Stimulated activated CD4-positive, alpha-beta T cell treated with anti-CD3 and anti-CD28 coated beads, TNF-alpha, amount 100 ng/mL, for 24 hours (primary cell): ENCODE data around the gene ACAN.

Source experiments
- DNase-seq, 3 experiments: peaks; one replicate each; pipeline ENCODE4 v3.0.0-alpha.2; 2020; ENCODE audit warnings: low read depth in 3 of 3

Gene ACAN

DNA sequence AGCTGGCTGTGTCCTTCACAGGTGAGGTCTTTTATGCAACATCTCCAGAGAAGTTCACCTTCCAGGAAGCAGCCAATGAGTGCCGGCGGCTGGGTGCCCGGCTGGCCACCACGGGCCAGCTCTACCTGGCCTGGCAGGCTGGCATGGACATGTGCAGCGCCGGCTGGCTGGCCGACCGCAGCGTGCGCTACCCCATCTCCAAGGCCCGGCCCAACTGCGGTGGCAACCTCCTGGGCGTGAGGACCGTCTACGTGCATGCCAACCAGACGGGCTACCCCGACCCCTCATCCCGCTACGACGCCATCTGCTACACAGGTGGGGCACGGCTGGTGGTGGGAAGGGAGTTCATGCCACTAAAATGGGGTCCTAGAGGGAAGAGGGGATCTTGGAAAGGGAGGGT lies 40.1 kb downstream of the ACAN start:
- DNase-seq = no peak

DNA sequence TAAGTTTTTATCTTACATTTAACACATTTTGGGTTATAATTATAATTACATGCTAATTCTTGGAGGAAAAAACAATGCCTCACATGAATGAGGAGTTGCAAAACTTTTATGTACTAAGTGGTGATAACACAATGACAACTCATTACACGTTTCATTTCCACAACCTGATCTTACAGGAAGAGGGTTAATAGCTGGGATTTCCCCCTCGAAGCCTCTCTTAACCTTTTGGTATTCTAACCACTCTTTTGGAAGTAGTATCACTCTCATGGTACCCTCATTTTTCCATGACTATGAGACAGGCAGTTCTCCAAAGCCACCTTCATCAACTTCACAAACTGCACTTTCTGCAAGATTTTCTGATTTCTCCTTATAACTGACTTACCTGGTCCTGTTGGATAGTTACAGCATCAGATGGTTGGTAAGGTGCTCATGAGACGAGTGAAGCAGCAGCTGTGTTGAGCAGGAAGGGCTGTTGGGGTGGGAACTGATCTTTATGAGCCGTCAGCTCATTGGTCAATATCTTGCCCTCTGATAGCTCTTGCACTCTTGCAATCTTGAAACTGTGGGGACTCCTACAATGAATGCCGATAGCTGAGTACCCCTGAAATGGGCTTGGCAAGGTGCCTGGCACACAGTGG lies 41.6 kb downstream of the ACAN start:
- DNase-seq = no peak

DNA sequence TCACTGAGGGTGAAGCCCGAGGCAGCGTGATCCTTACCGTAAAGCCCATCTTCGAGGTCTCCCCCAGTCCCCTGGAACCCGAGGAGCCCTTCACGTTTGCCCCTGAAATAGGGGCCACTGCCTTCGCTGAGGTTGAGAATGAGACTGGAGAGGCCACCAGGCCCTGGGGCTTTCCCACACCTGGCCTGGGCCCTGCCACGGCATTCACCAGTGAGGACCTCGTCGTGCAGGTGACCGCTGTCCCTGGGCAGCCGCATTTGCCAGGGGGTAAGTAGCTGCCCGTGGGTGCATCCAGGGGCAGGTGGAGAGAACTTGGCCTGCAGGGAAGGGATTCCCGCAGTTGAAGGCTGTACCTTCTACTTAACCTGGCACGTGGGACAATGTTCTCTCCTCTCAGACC lies 42.4 kb downstream of the ACAN start:
- no peak for DNase-seq

DNA sequence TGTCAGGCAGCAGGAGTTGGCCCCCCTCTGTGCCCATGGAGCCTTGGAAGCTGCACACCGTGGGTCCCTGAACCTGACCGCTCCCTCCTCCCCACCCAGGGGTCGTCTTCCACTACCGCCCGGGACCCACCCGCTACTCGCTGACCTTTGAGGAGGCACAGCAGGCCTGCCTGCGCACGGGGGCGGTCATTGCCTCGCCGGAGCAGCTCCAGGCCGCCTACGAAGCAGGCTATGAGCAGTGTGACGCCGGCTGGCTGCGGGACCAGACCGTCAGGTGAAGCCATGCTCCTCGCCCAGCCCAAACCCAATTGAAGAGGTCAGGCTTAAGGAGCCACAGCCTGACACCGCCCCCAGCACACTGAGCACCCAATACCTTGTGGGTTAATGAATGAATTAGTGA lies 43.9 kb downstream of the ACAN start:
- no peak for DNase-seq

DNA sequence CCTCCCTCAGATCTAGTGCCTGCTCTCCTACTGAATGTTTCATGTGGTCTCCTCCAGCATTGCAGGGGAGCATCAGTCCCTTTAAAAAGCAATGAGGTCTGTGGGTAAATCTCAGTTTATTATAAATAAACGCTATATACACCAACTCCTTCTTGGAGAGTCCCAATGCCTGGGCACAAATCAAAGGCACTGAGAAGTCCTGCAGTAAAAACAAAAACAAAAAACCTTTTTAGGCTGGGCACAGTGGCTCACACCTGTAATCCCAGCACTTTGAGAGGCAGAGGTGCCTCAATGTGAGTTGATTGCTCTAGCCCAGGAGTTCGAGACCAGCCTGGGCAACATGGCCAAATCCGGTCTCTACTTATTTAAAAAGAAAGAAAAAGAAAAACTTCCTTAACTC lies 45.0 kb downstream of the ACAN start:
- no peak for DNase-seq

DNA sequence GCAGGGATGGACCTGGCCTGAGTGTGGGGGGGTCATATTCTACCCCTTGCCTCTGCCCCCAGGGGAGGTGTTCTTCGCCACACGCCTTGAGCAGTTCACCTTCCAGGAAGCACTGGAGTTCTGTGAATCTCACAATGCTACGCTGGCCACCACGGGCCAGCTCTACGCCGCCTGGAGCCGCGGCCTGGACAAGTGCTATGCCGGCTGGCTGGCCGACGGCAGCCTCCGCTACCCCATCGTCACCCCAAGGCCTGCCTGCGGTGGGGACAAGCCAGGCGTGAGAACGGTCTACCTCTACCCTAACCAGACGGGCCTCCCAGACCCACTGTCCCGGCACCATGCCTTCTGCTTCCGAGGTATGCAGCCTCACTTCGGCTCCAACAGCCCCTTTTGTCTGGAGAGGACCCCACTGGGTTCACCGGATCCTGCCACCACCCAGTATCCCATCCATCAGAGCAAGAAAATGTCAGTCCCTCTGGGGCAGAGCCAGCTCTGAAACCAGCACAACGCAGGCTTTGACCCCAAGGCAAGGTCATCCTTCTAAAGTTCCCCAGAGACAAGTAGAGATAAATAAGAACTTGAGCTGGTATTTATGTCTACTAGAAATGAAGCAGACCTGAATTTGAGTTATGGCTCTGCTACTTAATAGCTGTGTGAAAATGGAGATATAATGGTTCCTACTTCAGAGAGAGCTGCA lies 46.3 kb downstream of the ACAN start:
- no peak for DNase-seq

DNA sequence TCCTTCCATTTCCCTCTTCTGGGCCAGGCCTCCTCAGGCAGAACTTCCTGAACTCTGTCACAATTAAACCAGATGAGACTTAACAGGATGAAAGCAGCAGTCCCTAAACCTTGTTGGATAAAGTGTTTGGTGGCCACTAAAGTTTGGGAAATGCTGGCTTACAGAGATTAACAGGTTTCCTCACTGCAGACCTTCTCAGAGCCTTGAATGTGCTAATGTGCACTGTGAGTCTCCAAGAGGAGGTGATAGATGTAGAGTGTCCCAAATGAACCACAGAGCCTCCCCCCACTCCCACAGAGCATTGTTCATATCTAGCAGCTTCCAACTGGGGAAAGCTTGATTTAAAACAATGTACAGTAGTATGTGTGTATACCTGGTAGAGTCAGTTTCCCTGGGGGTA lies 49.2 kb downstream of the ACAN start:
- DNase-seq = no peak

DNA sequence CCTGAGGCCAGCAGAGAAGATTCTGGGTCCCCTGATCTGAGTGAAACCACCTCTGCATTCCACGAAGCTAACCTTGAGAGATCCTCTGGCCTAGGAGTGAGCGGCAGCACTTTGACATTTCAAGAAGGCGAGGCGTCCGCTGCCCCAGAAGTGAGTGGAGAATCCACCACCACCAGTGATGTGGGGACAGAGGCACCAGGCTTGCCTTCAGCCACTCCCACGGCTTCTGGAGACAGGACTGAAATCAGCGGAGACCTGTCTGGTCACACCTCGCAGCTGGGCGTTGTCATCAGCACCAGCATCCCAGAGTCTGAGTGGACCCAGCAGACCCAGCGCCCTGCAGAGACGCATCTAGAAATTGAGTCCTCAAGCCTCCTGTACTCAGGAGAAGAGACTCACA lies 55.7 kb downstream of the ACAN start:
- DNase-seq = no peak

DNA sequence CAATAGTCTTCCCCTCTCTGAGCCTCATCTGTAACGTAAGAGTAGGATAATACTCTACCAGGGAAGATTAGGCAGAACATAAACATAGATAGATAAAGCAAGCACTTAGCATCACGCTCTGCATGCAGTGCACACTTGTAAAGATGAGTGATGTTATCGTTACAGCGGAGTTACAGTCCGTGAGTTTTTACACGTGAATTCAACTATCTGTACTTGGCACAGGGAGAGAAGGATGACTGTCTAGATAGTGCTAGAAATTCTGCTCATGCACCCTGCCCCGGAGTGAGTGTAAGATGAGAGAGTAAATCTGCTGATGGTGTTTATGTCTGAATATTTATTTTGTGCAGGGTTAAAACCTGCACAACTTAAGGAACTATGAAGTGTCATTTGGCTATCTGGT lies 56.3 kb downstream of the ACAN start:
- no peak for DNase-seq

DNA sequence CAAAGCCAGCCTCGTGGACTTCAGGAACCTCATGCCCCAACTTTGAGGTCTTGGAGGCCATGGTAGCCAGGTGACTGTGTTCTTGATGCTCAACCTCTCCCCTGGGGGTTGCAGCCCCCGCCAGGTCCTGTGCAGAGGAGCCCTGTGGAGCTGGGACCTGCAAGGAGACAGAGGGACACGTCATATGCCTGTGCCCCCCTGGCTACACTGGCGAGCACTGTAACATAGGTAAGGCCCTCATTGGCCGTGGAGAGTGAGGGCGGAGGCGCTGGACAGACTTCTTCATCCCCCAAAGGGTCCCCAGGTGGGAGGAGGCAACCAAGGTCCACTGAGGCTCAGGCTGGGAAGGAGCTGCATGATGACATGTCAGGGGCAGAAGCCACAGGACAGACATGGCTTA lies 57.0 kb downstream of the ACAN start:
- no peak for DNase-seq

DNA sequence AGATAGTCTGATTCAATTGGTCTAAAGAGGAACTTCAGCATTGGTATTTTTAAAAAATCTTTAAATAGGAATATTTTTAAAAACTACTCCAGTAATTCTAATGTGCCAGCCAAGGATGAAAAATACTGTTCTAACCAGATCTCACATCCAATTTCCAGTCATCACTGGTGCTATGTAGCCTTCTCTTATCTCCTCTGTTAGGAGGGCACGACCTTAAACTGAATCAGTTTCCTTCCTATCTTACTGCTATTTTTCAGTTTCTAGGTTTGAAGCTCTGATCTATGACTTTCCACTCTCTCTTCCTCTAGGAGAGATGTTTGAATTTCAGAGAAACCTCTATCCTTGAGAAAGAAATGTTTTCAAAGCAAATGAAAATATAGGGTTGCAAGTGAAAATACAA lies 60.2 kb downstream of the ACAN start:
- no peak for DNase-seq

DNA sequence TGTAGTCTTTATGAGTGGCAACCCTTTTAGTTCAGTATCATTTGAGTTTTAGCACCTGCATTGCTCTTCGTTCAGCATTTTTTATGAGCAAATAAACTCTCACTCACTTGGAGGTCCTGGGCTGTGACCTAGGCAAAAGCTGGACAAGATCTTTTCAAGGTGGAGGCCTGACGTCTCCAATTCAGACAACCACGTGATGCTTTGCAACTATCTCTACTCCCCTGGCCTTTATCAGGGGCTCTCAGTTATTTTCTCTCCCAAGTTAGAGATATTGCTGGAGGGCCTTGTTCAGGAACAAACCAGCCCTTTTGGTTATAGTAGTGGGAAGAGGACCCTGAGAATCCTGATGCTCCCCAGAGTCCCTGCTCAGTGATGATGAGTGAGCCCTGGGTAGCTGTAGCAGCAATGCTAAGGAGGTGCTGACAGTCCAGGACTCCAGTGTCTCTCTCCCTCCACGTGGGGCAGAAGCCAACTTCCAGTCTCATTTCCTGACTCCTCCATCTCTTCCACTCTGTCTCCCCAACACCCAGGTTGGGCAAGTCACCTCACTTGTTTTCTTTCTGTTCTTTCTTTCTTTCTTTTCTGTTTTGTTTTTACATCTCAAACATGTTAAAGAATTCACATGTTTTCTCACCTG lies 61.7 kb downstream of the ACAN start:
- no peak for DNase-seq

DNA sequence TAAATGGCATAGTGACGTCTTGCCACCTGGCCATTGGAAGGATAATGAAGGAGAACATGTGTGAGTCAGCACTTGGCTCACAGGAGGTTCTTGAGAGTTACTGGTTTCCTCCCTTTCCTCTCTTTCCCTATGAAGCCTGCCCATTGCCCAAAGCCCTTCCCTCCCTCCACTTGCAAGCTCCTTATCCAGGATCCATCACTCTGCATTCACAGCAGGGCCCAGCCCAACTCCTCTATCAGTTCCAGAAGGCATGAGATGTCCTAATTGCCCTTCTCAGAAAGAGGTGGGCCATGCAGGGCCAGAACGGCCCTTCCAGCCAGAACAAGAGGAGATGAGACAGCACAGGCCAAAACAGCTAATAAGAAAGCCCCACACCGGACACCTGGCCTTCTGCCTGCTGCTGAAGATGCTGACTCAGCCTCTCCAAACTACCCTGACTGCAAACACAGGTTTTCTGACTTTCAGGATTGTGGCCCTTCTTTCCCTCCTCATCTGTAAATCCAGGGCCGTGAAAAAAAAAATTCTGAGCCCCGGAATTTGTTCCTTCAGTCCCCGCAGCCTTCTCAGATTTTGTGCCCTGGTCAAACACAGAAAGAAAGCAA lies 62.4 kb downstream of the ACAN start:
- no peak for DNase-seq

DNA sequence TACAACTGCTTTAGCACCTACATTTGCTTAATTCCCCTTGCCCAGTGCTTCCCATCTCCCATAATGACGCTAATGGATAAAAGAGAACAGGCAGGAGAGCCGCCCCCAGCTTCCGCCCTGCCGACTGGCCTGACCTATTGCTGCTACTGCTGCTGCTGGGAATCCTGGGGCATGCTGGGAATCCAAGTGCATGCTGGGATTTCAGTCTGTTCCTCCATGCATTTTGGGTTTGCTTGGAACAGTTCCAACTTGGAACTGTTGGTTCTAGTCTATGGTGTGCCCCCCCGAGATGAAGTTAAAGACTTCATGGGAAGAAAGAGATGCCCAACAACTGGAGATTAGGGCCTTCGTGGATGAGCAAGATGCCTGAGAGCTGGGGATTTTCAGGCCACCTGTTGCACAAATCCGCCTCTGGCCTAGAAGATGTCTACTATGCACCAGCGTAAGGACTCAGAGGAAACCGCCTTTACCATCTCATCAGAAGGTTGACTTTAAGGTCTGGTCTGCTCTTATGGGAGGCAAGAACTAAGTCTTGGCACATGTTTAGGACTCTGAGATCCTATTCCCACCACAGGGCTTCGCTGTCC lies 63.2 kb downstream of the ACAN start:
- DNase-seq = no peak

DNA sequence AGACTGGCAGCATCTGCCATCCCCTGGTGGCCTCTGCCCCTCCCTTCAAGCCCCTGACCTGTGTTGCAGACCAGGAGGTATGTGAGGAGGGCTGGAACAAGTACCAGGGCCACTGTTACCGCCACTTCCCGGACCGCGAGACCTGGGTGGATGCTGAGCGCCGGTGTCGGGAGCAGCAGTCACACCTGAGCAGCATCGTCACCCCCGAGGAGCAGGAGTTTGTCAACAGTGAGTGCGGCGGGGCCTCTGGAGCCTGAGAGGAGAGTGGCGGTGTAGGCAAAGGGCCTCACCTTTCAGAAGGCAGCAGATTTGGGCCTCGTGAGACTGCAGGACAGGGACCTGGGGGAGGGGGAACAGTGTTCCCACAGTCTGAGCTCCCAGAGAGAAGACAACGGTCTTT lies 68.1 kb downstream of the ACAN start:
- DNase-seq = no peak

DNA sequence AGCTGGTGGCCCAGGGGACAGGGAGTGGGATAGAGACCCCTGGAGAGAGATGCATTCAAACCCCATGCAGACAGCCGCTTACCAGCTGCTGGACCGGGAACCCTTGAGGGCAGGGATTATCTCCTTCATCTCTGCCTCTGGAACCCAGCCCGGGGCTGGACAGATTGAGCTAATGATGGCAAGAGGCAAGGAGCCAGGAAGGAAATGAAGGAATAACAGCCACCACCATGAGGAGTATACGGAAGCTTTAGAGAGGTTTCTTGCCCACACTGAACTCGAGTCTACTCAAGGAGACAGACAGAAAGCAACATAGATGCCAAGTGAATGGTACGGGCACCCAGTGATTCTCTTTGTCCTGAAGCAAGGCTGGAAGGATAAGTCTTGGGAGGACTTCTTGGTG lies 68.9 kb downstream of the ACAN start:
- DNase-seq = no peak

DNA sequence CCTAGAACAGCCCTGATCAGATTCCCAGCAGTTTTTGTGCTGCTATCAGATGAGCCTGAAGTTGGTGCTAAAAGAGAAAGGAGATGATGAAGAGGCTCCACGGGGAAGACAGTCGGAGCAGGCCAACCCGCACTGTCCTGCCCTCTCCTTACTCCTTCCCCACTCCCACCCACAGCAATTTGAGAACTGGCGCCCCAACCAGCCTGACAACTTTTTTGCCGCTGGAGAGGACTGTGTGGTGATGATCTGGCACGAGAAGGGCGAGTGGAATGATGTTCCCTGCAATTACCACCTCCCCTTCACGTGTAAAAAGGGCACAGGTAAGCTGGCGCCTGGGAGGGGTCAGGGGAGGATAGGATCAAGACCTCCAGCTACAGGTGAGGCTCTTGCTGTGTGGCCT lies 69.5 kb downstream of the ACAN start:
- DNase-seq = no peak

DNA sequence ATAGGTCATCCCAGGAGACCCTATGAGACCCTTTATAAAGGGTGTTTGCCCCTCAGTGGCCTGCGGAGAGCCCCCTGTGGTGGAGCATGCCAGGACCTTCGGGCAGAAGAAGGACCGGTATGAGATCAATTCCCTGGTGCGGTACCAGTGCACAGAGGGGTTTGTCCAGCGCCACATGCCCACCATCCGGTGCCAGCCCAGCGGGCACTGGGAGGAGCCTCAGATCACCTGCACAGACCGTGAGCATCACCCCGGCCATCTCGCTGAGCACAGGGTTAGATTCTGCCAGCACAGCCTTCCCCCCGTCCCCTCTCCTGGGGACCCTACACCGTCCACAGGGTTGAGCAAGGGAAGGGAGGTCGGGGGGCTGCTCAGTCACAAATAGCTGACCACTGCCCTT lies 70.5 kb downstream of the ACAN start:
- no peak for DNase-seq

DNA sequence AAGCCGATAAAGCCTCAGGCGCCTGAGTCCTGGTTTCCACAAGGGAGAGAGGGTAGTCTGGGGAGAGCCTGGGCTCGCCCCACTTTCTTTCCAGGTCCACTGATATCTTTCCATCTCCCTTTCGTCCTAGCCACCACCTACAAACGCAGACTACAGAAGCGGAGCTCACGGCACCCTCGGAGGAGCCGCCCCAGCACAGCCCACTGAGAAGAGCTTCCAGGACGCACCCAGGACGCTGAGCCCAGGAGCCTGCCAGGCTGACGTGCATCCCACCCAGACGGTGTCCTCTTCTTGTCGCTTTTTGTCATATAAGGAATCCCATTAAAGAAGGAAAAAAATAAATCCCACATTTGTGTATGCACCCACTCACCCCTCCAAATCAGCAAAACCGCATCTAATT lies 71.0 kb downstream of the ACAN start:
- no peak for DNase-seq

DNA sequence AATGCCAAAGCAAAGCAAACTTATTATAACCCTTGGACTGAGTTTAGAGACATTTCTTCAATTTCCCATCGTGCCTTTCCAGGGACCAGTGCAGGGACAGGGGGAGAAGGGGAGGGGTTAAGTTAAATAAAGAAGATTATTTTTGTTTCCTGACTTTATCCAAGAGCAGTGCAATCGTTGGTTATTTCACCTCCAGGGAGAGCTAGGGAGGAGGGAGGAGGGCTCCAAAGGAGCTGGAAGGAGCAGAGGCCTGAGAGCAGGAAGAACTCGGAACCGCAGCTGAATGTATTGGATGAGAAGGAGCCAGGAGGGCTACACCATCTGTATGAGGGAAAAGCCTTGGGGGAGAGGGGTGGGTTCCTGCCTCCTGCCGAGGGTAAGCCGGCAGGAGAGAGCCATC lies 71.4 kb downstream of the ACAN start:
- no peak for DNase-seq

DNA sequence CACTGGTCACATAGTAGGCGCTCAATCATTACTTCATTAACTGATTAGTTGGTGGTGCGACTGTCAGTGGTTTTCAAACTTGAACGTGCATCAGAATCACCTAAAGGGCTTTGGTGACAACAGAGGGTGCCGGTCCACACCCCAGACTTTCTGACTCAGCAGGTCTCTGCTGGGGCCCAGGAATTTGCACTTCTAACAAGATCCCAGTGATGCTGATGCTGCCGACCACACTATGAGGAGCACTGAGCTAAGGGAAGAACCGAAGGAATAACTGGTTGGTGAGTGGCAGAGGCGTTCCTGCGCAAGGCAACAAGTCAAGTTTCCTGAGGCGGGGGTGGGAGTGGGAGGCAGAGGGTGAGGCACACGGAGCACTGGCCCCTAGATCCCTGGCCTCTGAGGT lies 73.3 kb downstream of the ACAN start:
- DNase-seq = no peak

DNA sequence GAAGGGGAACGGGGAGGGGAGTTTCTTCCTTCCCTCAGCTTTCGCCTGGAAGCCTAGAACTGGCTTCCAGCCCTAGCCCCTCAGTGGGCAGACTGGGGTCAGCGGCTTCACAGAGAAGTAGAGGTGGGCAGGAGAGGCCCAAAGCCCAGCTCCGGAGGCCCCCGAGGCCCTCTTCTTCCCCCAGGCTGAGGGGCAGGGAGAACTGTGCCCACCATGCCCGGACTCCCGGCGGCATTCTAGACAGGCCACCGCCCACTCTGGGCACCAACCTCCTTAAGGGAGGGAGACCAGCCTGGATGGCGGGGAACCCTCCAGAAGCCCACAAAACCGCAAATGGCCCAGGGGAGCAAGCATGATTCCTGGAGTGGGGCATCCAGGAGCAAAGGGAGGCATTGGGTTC lies 74.2 kb downstream of the ACAN start:
- DNase-seq = no peak

DNA sequence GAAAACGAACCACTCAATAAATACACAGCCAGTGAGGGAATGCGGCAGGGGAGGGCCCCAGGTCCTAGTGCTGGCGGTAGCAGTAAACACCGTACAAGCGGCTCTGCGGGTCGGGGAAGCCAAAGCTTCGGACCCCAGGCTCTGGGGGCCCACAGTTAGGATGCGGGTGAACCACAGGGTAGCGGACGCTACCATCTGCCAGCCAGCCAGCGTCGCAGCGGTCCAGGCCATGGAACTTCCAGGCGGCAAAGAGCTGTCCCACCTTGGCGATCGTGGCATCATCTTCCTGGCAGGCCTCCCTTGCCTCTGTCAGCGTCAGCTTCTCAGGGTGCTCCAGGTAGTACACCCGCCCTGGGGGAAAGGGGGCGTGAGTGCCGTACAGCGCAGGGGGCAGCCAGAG lies 74.7 kb downstream of the ACAN start:
- DNase-seq = no peak
